HEK293 (cell line): ENCODE data around the gene XPOT.

Experiments
- BCL11B ChIP-seq: fragments of 450-650 bp; formaldehyde crosslinking; IDR thresholded peaks from 2 replicates; pipeline ENCODE4 v1.5.1; 2016; ENCODE audit warnings: low read depth, missing biosample characterization, missing genetic modification characterization
- GLI2 ChIP-seq: fragments of 450-650 bp; formaldehyde crosslinking; IDR thresholded peaks from 2 replicates; pipeline ENCODE4; 2017; ENCODE audit warnings: missing biosample characterization, missing genetic modification characterization, low read depth, borderline replicate concordance
- GLIS1 ChIP-seq: fragments of 450-650 bp; formaldehyde crosslinking; IDR thresholded peaks from 2 replicates; pipeline ENCODE4 v1.5.1; 2016; ENCODE audit warnings: missing biosample characterization, missing genetic modification characterization
- OSR2 ChIP-seq: fragments of 450-650 bp; formaldehyde crosslinking; IDR thresholded peaks from 2 replicates; pipeline ENCODE4 v1.5.1; 2016; ENCODE audit warnings: missing biosample characterization, missing genetic modification characterization
- PRDM1 ChIP-seq: fragments of 450-650 bp; formaldehyde crosslinking; IDR thresholded peaks from 2 replicates; pipeline ENCODE4; 2016; ENCODE audit warnings: missing biosample characterization, missing genetic modification characterization
- WT1 ChIP-seq: fragments of 450-650 bp; formaldehyde crosslinking; IDR thresholded peaks from 2 replicates; pipeline ENCODE4 v1.5.1; 2016; ENCODE audit warnings: missing biosample characterization, missing genetic modification characterization
- ZFP37 ChIP-seq: fragments of 450-650 bp; formaldehyde crosslinking; IDR thresholded peaks from 2 replicates; pipeline ENCODE4 v1.5.1; 2016; ENCODE audit warnings: missing biosample characterization, missing genetic modification characterization
- ZFP41 ChIP-seq: fragments of 450-650 bp; formaldehyde crosslinking; IDR thresholded peaks from 2 replicates; pipeline ENCODE4 v1.5.1; 2016; ENCODE audit warnings: missing biosample characterization, missing genetic modification characterization, borderline replicate concordance
- ZNF140 ChIP-seq: fragments of 450-650 bp; formaldehyde crosslinking; IDR thresholded peaks from 2 replicates; pipeline ENCODE4 v1.5.1; 2016; ENCODE audit warnings: missing biosample characterization, missing genetic modification characterization
- ZNF2 ChIP-seq: fragments of 450-650 bp; formaldehyde crosslinking; IDR thresholded peaks from 2 replicates; pipeline ENCODE4 v1.5.1; 2016; ENCODE audit warnings: missing biosample characterization, missing genetic modification characterization
- ZNF23 ChIP-seq: fragments of 450-650 bp; formaldehyde crosslinking; IDR thresholded peaks from 2 replicates; pipeline ENCODE4 v1.5.1; 2016; ENCODE audit warnings: missing biosample characterization, missing genetic modification characterization, borderline replicate concordance
- ZNF26 ChIP-seq: fragments of 450-650 bp; formaldehyde crosslinking; IDR thresholded peaks from 2 replicates; pipeline ENCODE4 v1.5.1; 2016; ENCODE audit warnings: missing biosample characterization, missing genetic modification characterization
- ZNF311 ChIP-seq: fragments of 450-650 bp; formaldehyde crosslinking; IDR thresholded peaks from 2 replicates; pipeline ENCODE4 v1.5.1; 2017; ENCODE audit warnings: missing biosample characterization, missing genetic modification characterization, borderline replicate concordance
- ZNF335 ChIP-seq: fragments of 450-650 bp; formaldehyde crosslinking; conservative IDR thresholded peaks from 2 replicates; pipeline ENCODE4 v1.5.1; 2016; ENCODE audit warnings: missing biosample characterization, missing genetic modification characterization
- ZNF37A ChIP-seq: fragments of 450-650 bp; IDR thresholded peaks from 2 replicates; pipeline ENCODE4 v1.5.1; 2018; ENCODE audit warnings: missing biosample characterization, missing genetic modification characterization
- ZNF423 ChIP-seq: fragments of 450-650 bp; formaldehyde crosslinking; IDR thresholded peaks from 2 replicates; pipeline ENCODE4 v1.5.1; 2016; ENCODE audit warnings: missing biosample characterization, missing genetic modification characterization
- ZNF48 ChIP-seq: fragments of 450-650 bp; formaldehyde crosslinking; IDR thresholded peaks from 2 replicates; pipeline ENCODE4 v1.5.1; 2016; ENCODE audit warnings: missing biosample characterization, missing genetic modification characterization
- ZNF544 ChIP-seq: fragments of 450-650 bp; formaldehyde crosslinking; IDR thresholded peaks from 2 replicates; pipeline ENCODE4 v1.5.0; 2017; ENCODE audit warnings: missing biosample characterization, missing genetic modification characterization
- ZNF585B ChIP-seq: fragments of 450-650 bp; formaldehyde crosslinking; IDR thresholded peaks from 2 replicates; pipeline ENCODE4 v1.5.1; 2016; ENCODE audit warnings: missing biosample characterization, missing genetic modification characterization
- ZNF660 ChIP-seq: fragments of 450-650 bp; IDR thresholded peaks from 2 replicates; pipeline ENCODE4 v1.5.1; 2018; ENCODE audit warnings: missing biosample characterization, mild to moderate bottlenecking, missing genetic modification characterization
- ZNF791 ChIP-seq: fragments of 450-650 bp; formaldehyde crosslinking; IDR thresholded peaks from 2 replicates; pipeline ENCODE4 v1.5.1; 2016; ENCODE audit warnings: missing biosample characterization, missing genetic modification characterization
- ZSCAN23 ChIP-seq: fragments of 450-650 bp; formaldehyde crosslinking; IDR thresholded peaks from 2 replicates; pipeline ENCODE4 v1.5.1; 2016; ENCODE audit warnings: missing biosample characterization, missing genetic modification characterization
- ZSCAN30 ChIP-seq: fragments of 450-650 bp; IDR thresholded peaks from 2 replicates; pipeline ENCODE4 v1.5.1; 2018; ENCODE audit warnings: missing biosample characterization, mild to moderate bottlenecking, missing genetic modification characterization, moderate library complexity
- ZXDB ChIP-seq: fragments of 450-650 bp; formaldehyde crosslinking; IDR thresholded peaks from 2 replicates; pipeline ENCODE4 v1.5.1; 2016; ENCODE audit warnings: missing biosample characterization, missing genetic modification characterization
- TF ChIP-seq, protein P1 (sequence below): fragments of 450-650 bp; formaldehyde crosslinking; IDR thresholded peaks from 2 replicates; pipeline ENCODE4 v1.5.1; 2016; ENCODE audit warnings: missing biosample characterization, missing genetic modification characterization
- TF ChIP-seq, protein P2 (sequence below): fragments of 450-650 bp; formaldehyde crosslinking; IDR thresholded peaks from 2 replicates; pipeline ENCODE4 v1.5.1; 2017; ENCODE audit warnings: missing biosample characterization, missing genetic modification characterization
- TF ChIP-seq, protein P3 (sequence below): fragments of 450-650 bp; formaldehyde crosslinking; IDR thresholded peaks from 2 replicates; pipeline ENCODE4 v1.5.1; 2016; ENCODE audit warnings: missing biosample characterization, missing genetic modification characterization
- TF ChIP-seq, protein P4 (sequence below): fragments of 450-650 bp; formaldehyde crosslinking; optimal IDR thresholded peaks from 2 replicates; pipeline ENCODE3; 2016; ENCODE audit warnings: missing biosample characterization, mild to moderate bottlenecking, missing genetic modification characterization

The XPOT gene

DNA sequence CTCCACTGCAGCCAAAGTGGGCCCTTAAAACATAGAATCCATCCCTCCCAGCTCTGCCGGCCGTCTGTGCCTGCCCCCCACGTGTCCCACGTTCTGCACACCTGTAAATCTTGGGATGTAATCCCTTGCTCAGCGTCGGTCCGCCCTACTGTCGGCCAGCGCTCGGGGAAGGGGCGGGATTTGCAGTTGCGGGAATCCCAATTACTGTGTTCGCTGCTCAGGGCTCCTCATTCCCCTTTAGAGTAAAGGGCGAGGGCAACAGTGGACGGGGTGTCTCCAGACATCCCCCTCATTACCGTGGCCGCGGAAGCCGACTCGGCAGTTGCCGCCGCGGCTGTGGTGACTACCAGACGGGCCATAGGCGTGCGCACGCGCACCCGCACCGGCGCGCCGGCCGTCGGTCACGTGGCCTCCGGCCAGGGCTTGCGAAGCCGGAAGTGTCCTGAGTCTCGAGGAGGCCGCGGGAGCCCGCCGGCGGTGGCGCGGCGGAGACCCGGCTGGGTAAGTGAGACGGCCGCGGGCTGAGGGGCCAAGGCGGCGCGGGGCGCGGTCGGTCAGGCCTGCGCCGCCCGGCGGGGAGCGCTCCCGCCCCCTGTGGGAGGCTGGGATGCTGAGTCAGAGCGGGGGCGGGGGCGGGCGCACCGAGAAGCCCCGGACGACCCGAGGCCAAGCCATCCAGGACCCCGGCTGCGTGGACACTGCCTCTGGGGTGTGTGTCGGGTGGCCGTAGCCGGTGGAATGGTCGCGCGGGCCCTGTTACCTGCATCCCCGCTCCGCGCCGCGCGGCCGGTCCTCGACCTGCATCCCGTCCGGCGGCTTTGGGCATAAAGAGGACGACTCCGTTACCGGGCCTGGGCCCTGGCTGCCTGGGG, 47.7 kb downstream of the XPOT start, which contains the start of gene TBK1 (continued):
- TF ChIP-seq WT1 (no peak; the same call in 1 of the 2 replicates), ZNF335 (tag by site-specific recombination) (peak; percentile 98), PRDM1 (no peak), GLIS1 (peak; percentile 39), ZNF544 (tag by site-specific recombination) (no peak), GLI2 (tag by site-specific recombination) (no peak), ZNF26 (no peak), ZNF2 (tag by site-specific recombination) (peak; percentile 18; the same call in 1 of the 2 replicates), ZNF311 (tag by site-specific recombination) (no peak), ZFP41 (no peak), ZNF37A (no peak), ZNF585B (tag by site-specific recombination) (no peak), BCL11B (tag by site-specific recombination) (peak; percentile 57; the same call in 1 of the 2 replicates), ZNF48 (tag by site-specific recombination) (no peak), ZNF423 (no peak), ZXDB (tag by site-specific recombination) (peak; percentile 28; the same call in 1 of the 2 replicates), ZNF23 (tag by site-specific recombination) (no peak), ZNF140 (no peak), OSR2 (tag by site-specific recombination) (peak; percentile 75), ZNF791 (no peak), ZSCAN30 (peak; percentile 36; the same call in 1 of the 2 replicates), ZNF660 (tag by site-specific recombination) (no peak), ZSCAN23 (tag by site-specific recombination) (no peak), ZFP37 (tag by site-specific recombination) (no peak; the same call in 1 of the 2 replicates)
- TF ChIP-seq, protein P1, sequence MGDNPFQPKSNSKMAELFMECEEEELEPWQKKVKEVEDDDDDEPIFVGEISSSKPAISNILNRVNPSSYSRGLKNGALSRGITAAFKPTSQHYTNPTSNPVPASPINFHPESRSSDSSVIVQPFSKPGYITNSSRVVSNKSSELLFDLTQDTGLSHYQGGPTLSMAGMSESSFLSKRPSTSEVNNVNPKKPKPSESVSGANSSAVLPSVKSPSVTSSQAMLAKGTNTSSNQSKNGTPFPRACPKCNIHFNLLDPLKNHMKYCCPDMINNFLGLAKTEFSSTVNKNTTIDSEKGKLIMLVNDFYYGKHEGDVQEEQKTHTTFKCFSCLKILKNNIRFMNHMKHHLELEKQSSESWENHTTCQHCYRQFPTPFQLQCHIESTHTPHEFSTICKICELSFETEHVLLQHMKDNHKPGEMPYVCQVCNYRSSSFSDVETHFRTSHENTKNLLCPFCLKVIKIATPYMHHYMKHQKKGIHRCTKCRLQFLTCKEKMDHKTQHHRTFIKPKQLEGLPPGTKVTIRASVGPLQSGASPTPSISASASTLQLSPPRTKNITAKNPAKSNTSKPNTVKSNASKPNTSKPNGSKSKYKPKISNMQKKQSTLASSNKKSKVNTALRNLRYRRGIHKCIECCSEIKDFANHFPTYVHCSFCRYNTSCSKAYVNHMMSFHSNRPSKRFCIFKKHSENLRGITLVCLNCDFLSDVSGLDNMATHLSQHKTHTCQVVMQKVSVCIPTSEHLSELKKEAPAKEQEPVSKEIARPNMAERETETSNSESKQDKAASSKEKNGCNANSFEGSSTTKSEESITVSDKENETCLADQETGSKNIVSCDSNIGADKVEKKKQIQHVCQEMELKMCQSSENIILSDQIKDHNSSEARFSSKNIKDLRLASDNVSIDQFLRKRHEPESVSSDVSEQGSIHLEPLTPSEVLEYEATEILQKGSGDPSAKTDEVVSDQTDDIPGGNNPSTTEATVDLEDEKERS (tag by site-specific recombination), result no peak
- TF ChIP-seq, protein P2, sequence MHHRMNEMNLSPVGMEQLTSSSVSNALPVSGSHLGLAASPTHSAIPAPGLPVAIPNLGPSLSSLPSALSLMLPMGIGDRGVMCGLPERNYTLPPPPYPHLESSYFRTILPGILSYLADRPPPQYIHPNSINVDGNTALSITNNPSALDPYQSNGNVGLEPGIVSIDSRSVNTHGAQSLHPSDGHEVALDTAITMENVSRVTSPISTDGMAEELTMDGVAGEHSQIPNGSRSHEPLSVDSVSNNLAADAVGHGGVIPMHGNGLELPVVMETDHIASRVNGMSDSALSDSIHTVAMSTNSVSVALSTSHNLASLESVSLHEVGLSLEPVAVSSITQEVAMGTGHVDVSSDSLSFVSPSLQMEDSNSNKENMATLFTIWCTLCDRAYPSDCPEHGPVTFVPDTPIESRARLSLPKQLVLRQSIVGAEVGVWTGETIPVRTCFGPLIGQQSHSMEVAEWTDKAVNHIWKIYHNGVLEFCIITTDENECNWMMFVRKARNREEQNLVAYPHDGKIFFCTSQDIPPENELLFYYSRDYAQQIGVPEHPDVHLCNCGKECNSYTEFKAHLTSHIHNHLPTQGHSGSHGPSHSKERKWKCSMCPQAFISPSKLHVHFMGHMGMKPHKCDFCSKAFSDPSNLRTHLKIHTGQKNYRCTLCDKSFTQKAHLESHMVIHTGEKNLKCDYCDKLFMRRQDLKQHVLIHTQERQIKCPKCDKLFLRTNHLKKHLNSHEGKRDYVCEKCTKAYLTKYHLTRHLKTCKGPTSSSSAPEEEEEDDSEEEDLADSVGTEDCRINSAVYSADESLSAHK (tag by site-specific recombination), result no peak
- TF ChIP-seq, protein P3, sequence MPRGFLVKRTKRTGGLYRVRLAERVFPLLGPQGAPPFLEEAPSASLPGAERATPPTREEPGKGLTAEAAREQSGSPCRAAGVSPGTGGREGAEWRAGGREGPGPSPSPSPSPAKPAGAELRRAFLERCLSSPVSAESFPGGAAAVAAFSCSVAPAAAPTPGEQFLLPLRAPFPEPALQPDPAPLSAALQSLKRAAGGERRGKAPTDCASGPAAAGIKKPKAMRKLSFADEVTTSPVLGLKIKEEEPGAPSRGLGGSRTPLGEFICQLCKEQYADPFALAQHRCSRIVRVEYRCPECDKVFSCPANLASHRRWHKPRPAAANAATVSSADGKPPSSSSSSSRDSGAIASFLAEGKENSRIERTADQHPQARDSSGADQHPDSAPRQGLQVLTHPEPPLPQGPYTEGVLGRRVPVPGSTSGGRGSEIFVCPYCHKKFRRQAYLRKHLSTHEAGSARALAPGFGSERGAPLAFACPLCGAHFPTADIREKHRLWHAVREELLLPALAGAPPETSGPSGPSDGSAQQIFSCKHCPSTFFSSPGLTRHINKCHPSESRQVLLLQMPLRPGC (tag by site-specific recombination), result no peak; the same call in 1 of the 2 replicates
- TF ChIP-seq, protein P4, sequence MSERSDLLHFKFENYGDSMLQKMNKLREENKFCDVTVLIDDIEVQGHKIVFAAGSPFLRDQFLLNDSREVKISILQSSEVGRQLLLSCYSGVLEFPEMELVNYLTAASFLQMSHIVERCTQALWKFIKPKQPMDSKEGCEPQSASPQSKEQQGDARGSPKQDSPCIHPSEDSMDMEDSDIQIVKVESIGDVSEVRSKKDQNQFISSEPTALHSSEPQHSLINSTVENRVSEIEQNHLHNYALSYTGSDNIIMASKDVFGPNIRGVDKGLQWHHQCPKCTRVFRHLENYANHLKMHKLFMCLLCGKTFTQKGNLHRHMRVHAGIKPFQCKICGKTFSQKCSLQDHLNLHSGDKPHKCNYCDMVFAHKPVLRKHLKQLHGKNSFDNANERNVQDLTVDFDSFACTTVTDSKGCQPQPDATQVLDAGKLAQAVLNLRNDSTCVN (tag by site-specific recombination), result peak; percentile 98
